Eye (tissue), 1 donor: ENCODE results near the gene SUCLG2.
"Not testable (repeated sequence)": the region's sequence is repeated elsewhere in the genome, so short reads cannot be mapped to it uniquely, and the experiment has no call there.

Experiments used
- DNase-seq: peaks from one replicate; pipeline ENCODE4 v3.0.0-alpha.2; 2015

The SUCLG2 gene

GRCh38 chr3:67605377-67605776 is 49.0 kb downstream of the SUCLG2 start:
- no peak for DNase-seq

GRCh38 chr3:67602816-67603215 is 51.6 kb downstream of the SUCLG2 start:
- no peak for DNase-seq

GRCh38 chr3:67601919-67602608 is 52.3 kb downstream of the SUCLG2 start:
- no peak for DNase-seq

- DNase-seq = no peak
Measured at GRCh38 chr3:67601385-67601784, 53.0 kb downstream of the SUCLG2 start.

GRCh38 chr3:67599821-67600220 is 54.6 kb downstream of the SUCLG2 start:
- no peak for DNase-seq

GRCh38 chr3:67598814-67599556 is 55.4 kb downstream of the SUCLG2 start:
- no peak for DNase-seq

- DNase-seq = no peak
Measured at GRCh38 chr3:67595424-67595823, 59.0 kb downstream of the SUCLG2 start.

GRCh38 chr3:67593761-67594234 is 60.6 kb downstream of the SUCLG2 start:
- no peak for DNase-seq

- no peak for DNase-seq
Measured at GRCh38 chr3:67592057-67592456, 62.4 kb downstream of the SUCLG2 start.

GRCh38 chr3:67587811-67588210 is 66.6 kb downstream of the SUCLG2 start:
- no peak for DNase-seq

GRCh38 chr3:67587301-67587700 is 67.1 kb downstream of the SUCLG2 start:
- no peak for DNase-seq

GRCh38 chr3:67584608-67585007 is 69.8 kb downstream of the SUCLG2 start:
- not testable (repeated sequence) for DNase-seq

- no peak for DNase-seq
Measured at GRCh38 chr3:67580430-67581000, 73.9 kb downstream of the SUCLG2 start.

- DNase-seq = peak; percentile 62
Measured at GRCh38 chr3:67578416-67578815, 76.0 kb downstream of the SUCLG2 start.

- no peak for DNase-seq
Measured at GRCh38 chr3:67576441-67576840, 78.0 kb downstream of the SUCLG2 start.

- DNase-seq = no peak
Measured at GRCh38 chr3:67569324-67569723, 85.1 kb downstream of the SUCLG2 start.

GRCh38 chr3:67567893-67568292 is 86.5 kb downstream of the SUCLG2 start:
- no peak for DNase-seq

GRCh38 chr3:67564973-67565372 is 89.4 kb downstream of the SUCLG2 start:
- no peak for DNase-seq

GRCh38 chr3:67564008-67564407 is 90.4 kb downstream of the SUCLG2 start:
- no peak for DNase-seq

- no peak for DNase-seq
Measured at GRCh38 chr3:67561667-67562394, 92.6 kb downstream of the SUCLG2 start.

- DNase-seq = no peak
Measured at GRCh38 chr3:67561266-67561665, 93.1 kb downstream of the SUCLG2 start.

- DNase-seq = no peak
Measured at GRCh38 chr3:67559029-67559605, 95.3 kb downstream of the SUCLG2 start.

GRCh38 chr3:67558426-67558825 is 96.0 kb downstream of the SUCLG2 start:
- DNase-seq = peak; percentile 30
